Parathyroid adenoma (tissue), 2 donors: ENCODE results near the gene RERE.

Source experiments
- H2AFZ ChIP-seq: fragments of 300-600 bp; sonication (generic); one replicate; pipeline ENCODE4 v1.7.0; 2017; ENCODE audit warnings: antibody characterized with exemption, mild to moderate bottlenecking
- H3K27ac ChIP-seq: fragments of 300-600 bp; sonication (generic); one replicate; pipeline ENCODE4 v1.7.0; 2017
- H3K27me3 ChIP-seq: fragments of 300-600 bp; sonication (generic); one replicate; pipeline ENCODE4 v1.7.0; 2017; ENCODE audit warnings: low read length; ENCODE audit not compliant: control insufficient read depth, insufficient read depth
- H3K36me3 ChIP-seq: fragments of 300-600 bp; sonication (generic); one replicate; pipeline ENCODE4 v1.7.0; 2017; ENCODE audit warnings: low read length; ENCODE audit not compliant: control insufficient read depth, insufficient read depth
- H3K4me1 ChIP-seq: fragments of 300-600 bp; sonication (generic); one replicate; pipeline ENCODE4 v1.7.0; 2017; ENCODE audit warnings: control low read depth
- H3K4me2 ChIP-seq: fragments of 300-600 bp; sonication (generic); one replicate; pipeline ENCODE4 v1.7.0; 2017; ENCODE audit warnings: low read length
- H3K4me3 ChIP-seq: fragments of 300-600 bp; sonication (generic); one replicate; pipeline ENCODE4 v1.7.0; 2017; ENCODE audit warnings: low read depth, low read length
- H3K79me2 ChIP-seq: fragments of 300-600 bp; sonication (generic); one replicate; pipeline ENCODE4 v1.7.0; 2017; ENCODE audit warnings: control low read depth
- H3K9ac ChIP-seq: fragments of 300-600 bp; sonication (generic); one replicate; pipeline ENCODE4 v1.7.0; 2017; ENCODE audit warnings: mild to moderate bottlenecking
- H3K9me3 ChIP-seq: fragments of 300-600 bp; sonication (generic); one replicate; pipeline ENCODE4 v1.7.0; 2017; ENCODE audit warnings: low read length; ENCODE audit not compliant: control insufficient read depth
- CTCF ChIP-seq: fragments of 300-600 bp; sonication (generic); IDR thresholded peaks from one replicate; pipeline ENCODE4 v1.7.0; 2017; ENCODE audit warnings: antibody characterized with exemption, mild to moderate bottlenecking
- donor health status: primary hyperparathyroidism.

Gene RERE

GRCh38 chr1:8361198-8361849 lies 456.1 kb downstream of the RERE start:
- Histone ChIP-seq H3K27me3 (no peaks in the 10 kb centered on the region), H3K36me3 (no peaks in the 10 kb centered on the region), H3K79me2 (no peaks in the 10 kb centered on the region), H3K4me3 (no peak overlapping the region), H3K9ac (no peak overlapping the region), H3K9me3 (no peaks in the 10 kb centered on the region), H3K4me1 (peaks cover 9% of the 10 kb centered on the region), H3K4me2 (no peak overlapping the region), H3K27ac (no peak overlapping the region), H2AFZ (no peak overlapping the region)
- no peak for TF ChIP-seq CTCF

GRCh38 chr1:8360493-8361197 lies 456.8 kb downstream of the RERE start:
- H3K27me3 ChIP-seq = no peaks in the 10 kb centered on the region
- no peak for TF ChIP-seq CTCF
- H3K4me1 ChIP-seq = peaks cover 9% of the 10 kb centered on the region
- H3K9me3 ChIP-seq = no peaks in the 10 kb centered on the region
- no peak overlapping the region for H2AFZ ChIP-seq
- no peaks in the 10 kb centered on the region for H3K36me3 ChIP-seq
- H3K79me2 ChIP-seq = no peaks in the 10 kb centered on the region
- H3K4me3 ChIP-seq = no peak overlapping the region
- H3K4me2 ChIP-seq = no peak overlapping the region
- no peak overlapping the region for H3K9ac ChIP-seq
- H3K27ac ChIP-seq = no peak overlapping the region

GRCh38 chr1:8359617-8360481 lies 457.6 kb downstream of the RERE start:
- H2AFZ ChIP-seq = no peak overlapping the region
- no peak for TF ChIP-seq CTCF
- H3K27me3 ChIP-seq = no peaks in the 10 kb centered on the region
- no peak overlapping the region for H3K27ac ChIP-seq
- H3K4me2 ChIP-seq = no peak overlapping the region
- H3K9me3 ChIP-seq = no peaks in the 10 kb centered on the region
- H3K4me3 ChIP-seq = no peak overlapping the region
- H3K4me1 ChIP-seq = peaks cover 9% of the 10 kb centered on the region
- no peaks in the 10 kb centered on the region for H3K79me2 ChIP-seq
- H3K9ac ChIP-seq = no peak overlapping the region
- no peaks in the 10 kb centered on the region for H3K36me3 ChIP-seq

- Histone ChIP-seq H3K27ac (no peak overlapping the region), H3K36me3 (no peaks in the 10 kb centered on the region), H3K9ac (no peak overlapping the region), H3K4me3 (no peak overlapping the region), H3K4me1 (peaks cover 9% of the 10 kb centered on the region), H3K27me3 (no peaks in the 10 kb centered on the region), H3K9me3 (no peaks in the 10 kb centered on the region), H2AFZ (no peak overlapping the region), H3K79me2 (no peaks in the 10 kb centered on the region), H3K4me2 (no peak overlapping the region)
- TF ChIP-seq CTCF = no peak
These were observed 458.4 kb downstream of the RERE start for GRCh38 chr1:8358897-8359616.
